HG03354 (cell line): ENCODE results near the gene STS.
A peak's percentile ranks its signal among the peaks of the same experiment; 100 is the strongest.

Experiments used
- ATAC-seq: cut with Tn5 transposase; IDR thresholded peaks from one replicate; pipeline ENCODE4 v1.9.1; 2021; ENCODE audit warnings: mild to moderate bottlenecking; ENCODE audit not compliant: unreplicated experiment, poor library complexity, severe bottlenecking

Gene STS

DNA sequence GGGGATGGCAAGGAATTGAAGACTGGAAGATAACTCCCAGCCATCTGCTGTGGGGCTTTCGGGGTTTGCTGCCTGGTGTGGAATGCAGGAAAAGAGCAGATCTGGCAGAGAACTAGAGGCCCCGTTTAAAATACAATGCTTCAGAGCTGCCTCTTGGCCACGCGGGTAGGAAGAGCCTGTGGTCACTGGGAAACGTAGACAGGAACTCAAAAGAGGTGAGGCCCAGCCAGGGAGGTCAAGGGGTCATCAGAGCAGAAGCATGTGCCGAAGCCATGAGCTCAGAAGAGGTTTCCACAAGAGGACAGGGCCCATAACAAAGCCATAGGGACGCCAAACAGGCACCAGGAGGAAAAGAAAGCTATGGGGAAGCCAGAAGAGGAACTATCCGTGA is 14.5 kb upstream of the STS start:
- peak; percentile 3 for ATAC-seq

DNA sequence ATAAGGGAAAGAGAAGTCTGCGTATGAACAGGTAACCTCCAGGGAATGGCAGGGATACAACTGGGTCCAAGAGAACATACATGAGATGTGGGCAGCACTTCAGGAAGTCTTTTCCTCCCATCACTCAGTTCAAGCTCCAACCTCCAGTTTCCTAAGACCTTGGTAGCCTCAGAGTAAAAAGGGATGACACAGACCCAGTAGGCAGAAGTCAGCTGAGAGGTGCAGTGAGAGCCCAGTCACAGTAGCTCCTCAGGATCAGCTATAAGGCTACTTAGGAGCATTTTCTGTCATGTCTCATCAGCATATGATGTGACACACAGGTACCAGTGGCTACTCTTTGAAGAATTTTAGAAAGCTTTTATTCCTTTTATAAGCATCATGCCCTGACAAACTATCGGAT is 12.5 kb upstream of the STS start:
- no peak for ATAC-seq

DNA sequence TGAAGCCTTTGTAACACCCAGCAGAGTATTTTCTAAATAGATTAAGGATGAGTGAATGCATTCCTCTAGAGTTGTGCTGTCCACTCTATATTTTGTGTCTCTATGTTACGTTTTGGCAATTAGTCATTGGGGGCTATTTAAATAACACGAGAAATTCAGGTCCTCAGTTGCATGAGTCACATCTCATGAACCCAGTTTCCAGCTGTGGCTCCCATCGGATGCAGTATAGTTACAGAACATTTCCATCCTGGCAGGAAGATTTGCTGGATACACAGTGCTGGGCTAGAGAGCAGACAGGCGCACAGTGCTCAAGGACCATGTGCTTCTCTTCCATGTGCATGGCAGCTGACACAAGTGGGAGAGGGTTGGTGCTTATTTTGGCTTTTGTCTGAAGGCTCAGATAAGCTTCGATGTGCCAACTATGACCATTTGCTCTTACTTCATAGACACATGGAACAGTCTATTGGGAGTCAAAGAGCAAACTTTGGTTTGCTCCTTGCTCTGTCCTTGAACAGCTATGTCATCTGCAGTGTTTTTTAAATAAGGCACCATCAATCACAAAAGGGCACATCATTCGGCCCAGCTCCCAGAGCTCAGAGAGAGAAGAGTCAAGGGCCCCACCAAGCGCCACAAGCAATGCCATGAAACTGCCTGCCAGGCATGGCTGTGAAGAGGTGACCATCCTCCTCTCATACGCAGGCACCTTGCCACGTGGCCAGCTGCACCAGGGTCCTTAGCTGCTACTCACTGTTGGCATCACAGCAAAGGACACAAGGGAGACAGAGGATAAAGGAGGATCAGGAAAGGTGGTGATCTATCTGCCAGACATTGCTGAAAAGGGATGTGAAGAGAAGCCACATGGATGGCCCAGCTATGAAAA is 8.1 kb upstream of the STS start:
- ATAC-seq, result no peak

DNA sequence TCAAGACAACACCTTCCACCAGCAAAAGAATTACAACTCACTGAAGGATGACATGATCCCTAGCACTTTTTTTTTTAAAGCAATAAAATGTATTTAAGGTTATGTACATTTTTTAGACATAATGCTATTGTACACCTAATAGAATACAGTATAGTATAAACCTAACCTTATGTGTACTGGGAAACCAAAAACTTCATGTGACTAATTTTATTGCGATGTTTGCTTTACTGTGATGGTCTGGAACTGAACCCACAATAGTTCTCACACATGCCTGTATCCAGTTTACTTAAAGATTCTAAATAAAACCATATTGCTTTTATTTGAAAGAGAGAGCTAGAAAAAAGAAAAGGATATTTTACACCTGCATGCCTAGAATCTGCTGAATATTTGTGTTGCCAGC is 4.4 kb upstream of the STS start:
- no peak for ATAC-seq

DNA sequence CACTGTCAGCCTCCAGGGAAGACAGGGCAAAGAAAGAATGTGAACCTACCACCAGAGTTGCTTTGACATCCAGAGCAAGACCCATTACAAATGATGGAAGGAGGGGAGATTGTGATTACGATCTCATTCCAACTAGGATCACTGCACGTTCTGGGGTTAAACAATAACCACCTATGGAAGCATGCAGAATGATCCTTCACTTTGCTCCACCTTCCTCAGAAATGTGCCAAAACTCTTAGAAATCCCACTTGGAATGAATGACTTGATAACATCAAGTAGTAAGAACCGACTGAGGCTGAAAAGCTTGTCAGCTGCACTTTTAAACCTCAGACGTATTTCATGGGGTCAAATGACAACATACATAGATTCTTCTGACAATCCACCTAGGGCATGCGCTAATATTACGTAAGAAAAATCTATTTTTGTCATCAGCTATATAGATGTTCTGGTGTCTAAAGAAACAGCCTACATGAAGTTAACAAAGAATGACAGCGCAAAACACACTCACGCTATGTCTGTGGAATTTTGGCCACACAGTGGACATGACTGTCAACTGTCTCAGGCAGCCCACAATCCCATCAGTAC is 3.5 kb upstream of the STS start:
- ATAC-seq, result no peak

DNA sequence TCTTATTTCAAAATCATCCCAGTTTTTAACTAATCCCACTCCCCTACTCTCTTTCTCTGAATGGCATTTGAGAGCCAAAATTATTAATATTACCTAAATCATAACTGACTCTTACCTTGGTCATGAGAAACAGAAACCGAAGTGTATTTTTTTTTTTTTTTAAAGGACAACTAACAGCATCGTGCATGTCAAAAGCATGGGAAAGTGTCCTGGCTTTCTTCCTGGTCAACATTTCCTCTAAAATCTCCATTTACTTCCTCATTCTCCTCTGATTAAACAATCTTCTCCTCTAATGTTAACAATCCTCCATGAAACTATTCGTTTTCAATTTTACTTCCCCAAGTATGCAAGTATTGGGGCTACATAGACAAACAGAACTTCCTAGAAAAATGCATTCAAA is 2.1 kb upstream of the STS start:
- no peak for ATAC-seq

DNA sequence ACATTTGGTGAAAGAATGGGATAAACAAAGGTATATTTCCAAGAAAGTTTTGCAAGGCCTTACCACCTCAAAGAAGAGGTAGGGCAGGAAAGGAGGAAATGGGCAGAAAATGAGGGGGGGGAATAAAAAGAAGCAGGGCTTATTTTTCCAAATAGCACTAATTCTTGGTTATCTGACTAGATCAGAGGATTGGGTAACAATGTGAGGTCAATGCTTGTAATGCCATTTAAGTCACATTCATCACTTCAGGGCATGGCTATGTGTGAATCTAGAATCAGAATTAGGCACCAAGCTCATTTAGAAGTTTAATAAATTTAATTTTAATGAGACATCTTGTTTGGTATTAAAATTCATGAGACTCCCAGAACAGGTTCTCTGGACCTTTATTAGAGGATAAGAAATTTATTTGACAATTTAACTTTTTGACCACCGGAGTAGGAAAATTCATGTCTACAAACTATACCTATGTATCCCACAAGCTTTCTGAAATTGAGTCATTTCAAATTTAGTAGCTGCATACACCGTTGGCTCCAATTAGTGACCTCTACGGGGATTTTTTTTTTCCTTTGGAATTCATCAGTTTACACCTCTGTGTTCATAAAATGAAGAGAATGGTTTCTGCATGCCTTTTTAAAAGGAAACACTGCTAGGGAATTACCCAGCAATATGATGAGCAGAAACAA is 1.4 kb upstream of the STS start:
- ATAC-seq, result no peak

DNA sequence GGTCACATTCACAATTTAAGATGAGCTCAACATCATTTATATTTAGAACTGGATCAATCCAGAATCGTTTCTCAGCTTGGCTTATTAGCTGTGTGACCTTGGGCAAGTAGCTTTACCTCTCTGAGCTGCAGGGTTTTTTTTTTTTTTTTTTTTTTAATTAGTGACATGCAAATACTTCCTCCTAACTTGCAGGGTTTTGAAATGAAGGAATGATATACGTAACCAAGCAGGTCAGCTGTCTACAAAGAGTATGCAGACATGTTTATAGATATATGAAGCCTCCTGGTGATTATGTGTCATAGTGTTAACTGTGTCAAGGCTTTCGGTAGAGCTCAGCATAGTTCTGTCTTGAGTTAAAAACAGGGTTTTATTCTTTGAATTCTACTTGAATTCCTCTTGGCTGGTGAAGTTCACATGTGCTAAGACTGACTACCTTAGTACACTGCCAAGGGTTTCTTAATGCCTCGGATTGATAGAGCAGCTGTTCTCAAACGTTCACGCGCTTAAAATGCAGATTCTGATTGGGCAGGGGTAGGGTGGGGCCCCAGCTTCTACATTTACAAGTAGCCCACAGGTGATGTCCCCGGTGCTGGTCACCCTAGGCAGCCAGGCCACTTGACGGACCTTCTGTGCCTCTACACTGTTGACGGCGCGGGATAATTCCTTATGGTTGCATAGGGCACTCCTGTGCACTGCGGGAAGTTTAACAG is 654 bp upstream of the STS start:
- ATAC-seq, result peak; percentile 17

DNA sequence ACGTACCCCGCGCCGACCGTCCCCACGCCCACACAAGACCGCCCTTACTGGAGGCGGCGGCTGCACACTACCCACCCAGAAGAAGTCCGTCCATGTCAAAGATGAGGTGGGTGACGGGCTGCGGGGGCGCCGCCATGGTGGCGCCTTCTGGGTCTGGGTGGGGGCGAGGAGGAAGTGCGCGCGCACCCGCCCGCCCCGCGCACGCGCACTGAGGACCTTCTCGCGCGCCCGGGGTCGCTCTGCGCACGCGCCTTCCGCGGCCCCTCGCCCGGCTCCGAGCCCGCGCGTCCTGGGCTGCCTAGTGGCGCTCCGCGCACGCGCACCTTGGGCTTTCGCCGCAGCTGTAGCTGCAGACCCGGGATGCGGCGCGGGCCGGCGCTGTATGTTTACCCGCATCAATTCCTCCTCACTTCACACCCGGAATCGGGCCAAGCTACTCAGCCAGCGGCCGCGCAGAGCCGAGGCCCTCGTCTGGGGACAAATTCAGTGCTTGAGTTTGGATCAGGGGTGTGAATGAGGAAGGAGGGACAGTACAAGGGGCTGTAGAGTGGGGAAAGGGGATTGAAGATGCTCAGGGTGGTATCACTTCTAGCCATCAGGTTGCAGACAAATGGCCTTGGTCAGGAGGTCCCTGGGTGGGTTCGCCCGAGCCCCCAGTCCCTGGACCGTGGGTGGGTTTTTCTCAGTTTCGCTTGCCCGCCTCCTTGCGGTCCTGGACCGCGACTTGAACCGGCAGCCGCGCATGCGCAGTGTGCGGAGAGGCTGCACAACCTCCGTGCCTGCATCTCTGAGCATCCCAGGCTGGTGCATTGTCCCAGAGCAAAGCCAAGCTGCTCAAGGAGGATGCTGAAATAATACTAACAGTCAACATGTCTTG is 704 bp downstream of the STS start, which contains the start of gene PUDP:
PUDP (minus strand) TSS at position 176 of the 877 bp plus-strand sequence; CDS start at position 136, 40 bp downstream.
- ATAC-seq, result peak; percentile 81

DNA sequence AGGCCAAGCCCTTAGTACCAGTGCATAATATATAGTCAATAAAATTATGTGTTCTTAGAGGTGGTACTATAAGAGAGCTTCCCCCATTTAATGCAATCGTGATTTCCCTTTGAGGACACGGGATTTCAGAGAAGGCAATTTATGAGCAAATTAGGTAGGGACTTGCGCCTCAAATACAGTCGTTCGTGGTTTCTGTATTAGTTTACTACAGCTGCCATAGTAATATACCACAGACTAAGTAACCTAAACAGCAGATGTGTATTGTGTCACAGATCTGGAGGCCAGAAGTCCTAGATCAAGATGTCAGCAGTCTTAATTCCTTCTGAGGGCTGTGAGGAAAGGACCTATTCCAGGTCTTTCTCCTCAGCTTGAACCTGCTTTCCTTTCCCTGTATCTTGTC is 1.9 kb downstream of the STS start:
- ATAC-seq, result peak; percentile 23

DNA sequence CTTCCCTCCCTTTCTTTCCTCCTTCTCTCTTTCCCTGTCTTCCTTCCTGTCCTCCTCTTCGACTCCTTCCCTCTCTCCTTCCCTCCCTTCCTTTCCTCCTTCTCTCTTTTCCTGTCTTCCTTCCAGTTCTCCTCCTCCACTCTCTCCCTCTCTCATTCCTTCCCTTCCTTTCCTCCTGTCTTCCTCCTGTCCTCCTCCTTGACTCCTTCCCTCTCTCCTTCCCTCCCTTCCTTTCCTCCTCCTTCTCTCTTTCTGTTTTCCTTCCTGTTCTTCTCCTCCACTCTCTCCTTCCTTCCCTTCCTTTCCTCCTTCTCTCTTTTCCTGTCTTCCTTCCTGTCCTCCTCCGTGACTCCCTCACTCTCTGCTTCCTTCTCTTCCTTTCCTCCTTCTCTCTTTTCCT is 5.7 kb downstream of the STS start:
- no peak for ATAC-seq

DNA sequence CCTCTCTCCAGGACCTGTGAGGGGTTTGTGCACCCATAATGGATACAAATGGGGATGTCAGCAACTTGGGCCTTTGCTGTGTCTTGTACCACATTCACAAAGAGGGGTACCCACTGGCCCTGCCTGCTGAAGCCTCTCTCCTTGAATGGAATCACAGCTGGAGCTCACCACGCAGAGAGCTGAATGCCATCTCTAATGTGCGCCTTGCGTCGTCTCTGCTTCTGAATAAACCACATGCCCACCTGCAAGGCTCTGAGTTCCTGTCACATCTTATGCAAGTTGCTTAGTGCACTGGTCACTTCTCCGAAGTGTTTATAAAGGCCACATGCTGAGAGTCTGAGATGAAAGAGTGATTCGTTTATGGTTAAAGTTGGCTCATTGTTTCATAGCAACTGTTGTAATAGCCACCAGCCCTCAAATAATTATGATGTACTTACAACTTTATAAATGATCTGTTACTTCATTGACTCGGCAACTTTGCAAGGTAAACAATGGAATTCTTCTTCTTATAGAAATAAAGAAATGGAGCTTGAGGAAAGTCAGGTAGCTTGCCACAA is 6.6 kb downstream of the STS start:
- ATAC-seq, result no peak

DNA sequence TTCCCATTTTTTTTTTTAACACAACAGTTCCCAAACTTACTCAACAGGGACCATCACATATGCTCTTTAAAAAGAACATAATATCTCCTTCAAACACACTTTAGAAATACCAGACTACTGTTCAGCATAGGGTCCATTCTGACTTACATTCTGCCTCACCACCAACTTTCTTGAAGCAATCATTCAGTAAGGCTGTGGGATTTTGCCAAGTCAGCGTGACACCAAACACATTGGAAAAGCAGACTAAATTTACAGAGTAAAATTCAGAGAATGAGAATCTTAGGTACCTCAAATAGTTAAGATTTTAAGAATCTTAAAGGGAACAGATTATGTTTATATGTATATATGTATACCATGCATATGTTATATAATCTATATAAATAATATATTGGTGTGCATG is 7.7 kb downstream of the STS start:
- no peak for ATAC-seq

DNA sequence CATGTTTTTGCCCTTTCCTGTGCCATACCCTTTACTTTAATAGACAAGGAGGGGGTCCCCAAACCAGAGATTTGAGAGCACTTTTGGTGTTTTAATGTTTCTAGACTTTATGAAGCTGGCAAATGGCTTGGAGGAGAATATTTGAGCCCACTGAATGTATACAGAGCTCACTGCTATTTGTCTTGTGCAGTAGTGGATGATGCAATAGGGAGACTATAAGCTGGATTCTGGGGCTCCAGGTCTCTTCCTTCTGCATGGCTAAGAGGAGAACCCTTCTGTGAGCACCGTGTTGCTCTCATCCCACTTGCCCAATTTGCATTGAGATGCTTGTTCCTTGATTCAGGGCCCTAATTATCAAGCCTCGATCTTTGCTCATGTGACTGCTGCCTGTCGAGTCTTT is 9.4 kb downstream of the STS start:
- no peak for ATAC-seq

DNA sequence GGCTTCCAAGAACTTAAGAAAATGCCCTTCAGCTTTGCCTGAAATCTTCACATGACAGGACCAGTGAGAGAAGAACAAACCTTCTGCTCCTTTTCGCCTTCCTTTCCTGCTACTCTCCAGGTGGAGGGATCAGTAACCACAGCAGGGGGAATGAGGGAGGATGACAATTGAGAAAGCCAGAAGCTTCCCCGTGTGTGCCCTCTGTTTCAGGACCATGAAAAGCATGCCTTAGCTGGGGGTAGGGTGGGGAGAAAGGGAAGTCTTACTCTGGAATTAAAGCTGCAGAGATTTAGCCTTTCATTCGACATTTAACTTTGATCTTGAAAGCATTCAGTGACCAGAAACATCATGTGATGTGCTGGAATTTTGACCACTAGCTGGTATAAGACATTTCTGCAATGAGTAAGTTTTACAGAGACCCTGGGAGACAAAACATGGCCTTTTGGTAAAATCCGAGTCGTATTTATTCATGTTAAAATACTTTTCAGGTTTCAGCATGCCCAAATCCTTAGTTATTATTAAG is 11.0 kb downstream of the STS start:
- ATAC-seq, result no peak

DNA sequence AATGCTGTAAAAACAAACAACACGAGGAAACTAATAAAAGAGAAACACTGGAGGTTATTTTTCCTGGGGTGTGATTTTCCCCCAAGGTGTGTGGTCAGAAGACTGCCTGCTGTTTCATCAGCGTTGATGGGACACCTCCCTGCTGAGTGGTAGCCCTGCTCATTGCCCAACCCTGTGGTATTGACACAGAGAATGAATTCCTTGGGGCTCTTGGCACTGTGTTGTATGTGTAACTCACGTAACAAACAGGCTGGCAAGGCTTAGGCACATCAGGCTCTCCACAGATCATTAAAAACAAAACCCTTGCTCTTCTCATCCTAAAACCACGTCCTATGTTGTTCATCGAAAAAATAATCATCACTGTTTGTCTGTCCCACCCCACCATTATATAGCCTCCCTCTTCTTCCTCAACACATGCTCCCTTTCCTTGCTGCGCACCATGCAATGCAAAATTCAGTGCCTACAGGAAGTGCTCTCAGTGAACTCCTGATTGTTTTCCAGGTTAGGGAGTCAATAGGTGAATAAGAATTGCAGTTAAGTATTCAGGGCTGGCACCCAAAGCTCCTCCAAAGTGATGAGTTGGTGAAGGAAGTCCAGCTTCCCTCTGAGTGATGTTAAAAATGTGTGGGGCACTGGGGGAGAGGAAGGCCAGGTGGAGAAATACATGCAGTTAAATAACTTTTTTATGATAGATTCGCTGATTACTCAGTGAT is 11.8 kb downstream of the STS start:
- ATAC-seq, result no peak

DNA sequence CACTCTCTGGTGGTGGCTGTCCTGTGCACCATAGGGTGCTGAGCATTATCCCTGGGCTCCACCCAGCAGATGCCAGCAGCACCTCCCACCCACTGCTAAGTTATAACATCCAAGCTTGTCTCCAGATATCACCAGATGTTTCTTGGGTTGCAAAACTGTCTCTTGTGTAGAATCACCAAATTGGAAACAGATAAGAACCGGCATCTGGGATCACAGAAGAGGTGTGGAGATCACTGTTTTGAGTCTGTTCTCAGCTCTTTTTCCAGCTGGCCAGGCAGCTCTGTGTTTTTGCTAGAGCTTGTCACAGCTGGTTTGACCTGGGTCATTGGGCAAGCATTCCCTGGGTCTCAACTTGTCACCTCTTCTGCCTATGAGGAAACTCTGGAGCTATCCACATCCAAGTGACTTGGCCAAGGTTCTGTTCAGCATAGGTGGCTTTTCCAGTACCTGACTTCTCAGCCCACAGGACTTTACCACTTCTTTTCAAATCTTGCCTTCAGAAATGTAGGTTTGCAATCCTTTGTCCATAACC is 15.7 kb downstream of the STS start:
- no peak for ATAC-seq

DNA sequence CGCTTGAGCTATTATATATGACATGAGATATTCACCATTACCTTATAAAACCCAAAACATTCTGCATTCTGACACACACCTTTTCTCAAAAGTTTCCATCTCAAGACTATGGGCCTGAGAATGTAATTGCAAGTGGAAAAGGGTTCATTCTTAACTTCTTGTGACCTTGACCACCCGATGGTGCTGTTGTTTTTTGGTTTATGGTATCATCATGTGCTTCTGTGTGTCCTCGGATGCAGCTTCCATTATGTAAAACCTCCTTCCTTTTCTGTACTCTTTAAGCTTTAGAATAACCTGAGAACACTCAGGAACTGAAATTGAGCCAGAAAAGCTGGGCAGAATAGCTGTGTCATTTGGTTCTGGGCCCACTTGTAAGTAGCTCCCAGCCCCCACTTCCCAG is 16.7 kb downstream of the STS start:
- peak; percentile 81 for ATAC-seq
